Mammary epithelial cell (primary cell): ENCODE measurements around the gene TNIK.

Source experiments
- EZH2 ChIP-seq: IDR thresholded peaks from 2 replicates; pipeline ENCODE4 v1.6.1; 2012; ENCODE audit warnings: low read length, inconsistent platforms, borderline replicate concordance
- TF ChIP-seq, protein P1 (sequence below), 2 donors: IDR thresholded peaks in 1 of 2; conservative IDR thresholded peaks in 1 of 2; 2 replicates each; pipeline ENCODE4 v1.5.1; 2011 to 2012; ENCODE audit warnings: inconsistent platforms in 2 of 2, low read length in 2 of 2, mild to moderate bottlenecking in 2 of 2, control low read depth in 1 of 2, low read depth in 1 of 2; ENCODE audit not compliant: insufficient read depth in 1 of 2; ENCODE audit errors: extremely low read depth in 1 of 2

DNA sequence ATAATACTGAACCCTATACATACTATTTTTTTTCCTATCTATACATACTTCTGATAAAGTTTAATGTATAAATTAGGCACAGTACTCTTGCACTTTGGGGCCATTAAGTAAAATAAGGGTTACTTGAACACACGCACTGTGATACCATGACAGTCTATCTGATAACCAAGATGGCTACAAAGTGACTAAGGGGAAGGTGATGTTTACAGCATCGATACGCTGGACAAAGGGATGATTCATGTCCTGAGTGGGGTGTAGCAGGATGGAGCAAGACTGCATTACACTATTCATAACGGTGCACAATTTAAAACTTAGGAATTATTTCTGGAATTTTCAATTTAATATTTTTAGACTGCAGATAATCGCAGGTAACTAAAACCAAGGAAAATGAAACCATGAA is 403.7 kb downstream of the TNIK start:
- TF ChIP-seq, protein P1, sequence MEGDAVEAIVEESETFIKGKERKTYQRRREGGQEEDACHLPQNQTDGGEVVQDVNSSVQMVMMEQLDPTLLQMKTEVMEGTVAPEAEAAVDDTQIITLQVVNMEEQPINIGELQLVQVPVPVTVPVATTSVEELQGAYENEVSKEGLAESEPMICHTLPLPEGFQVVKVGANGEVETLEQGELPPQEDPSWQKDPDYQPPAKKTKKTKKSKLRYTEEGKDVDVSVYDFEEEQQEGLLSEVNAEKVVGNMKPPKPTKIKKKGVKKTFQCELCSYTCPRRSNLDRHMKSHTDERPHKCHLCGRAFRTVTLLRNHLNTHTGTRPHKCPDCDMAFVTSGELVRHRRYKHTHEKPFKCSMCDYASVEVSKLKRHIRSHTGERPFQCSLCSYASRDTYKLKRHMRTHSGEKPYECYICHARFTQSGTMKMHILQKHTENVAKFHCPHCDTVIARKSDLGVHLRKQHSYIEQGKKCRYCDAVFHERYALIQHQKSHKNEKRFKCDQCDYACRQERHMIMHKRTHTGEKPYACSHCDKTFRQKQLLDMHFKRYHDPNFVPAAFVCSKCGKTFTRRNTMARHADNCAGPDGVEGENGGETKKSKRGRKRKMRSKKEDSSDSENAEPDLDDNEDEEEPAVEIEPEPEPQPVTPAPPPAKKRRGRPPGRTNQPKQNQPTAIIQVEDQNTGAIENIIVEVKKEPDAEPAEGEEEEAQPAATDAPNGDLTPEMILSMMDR (conservative IDR thresholded peaks at IDR 0.05 in 1 of 2, IDR thresholded peaks at IDR 0.05 in 1 of 2; ENCODE audit: extremely low read depth in 1 of 2, insufficient read depth in 1 of 2, low read depth in 1 of 2, low read length in 2 of 2): no peak
- no peak for TF ChIP-seq EZH2
